HG03095 (cell line): Measurements from ENCODE around the gene POSTN.

Source experiments
- ATAC-seq: cut with Tn5 transposase; IDR thresholded peaks from one replicate; pipeline ENCODE4 v1.9.1; 2021; ENCODE audit warnings: moderate library complexity; ENCODE audit not compliant: unreplicated experiment

POSTN gene

GRCh38 chr13:37598597-37598996 is at the start of gene POSTN:
Gene POSTN (minus strand): TSS chr13:37598768. CDS start chr13:37598726, 42 bp downstream.
- ATAC-seq = no peak

GRCh38 chr13:37647031-37647650 is 48.6 kb upstream of the POSTN start:
- no peak for ATAC-seq

GRCh38 chr13:37646531-37646930 is 48.0 kb upstream of the POSTN start:
- ATAC-seq = no peak

GRCh38 chr13:37645181-37645740 is 46.7 kb upstream of the POSTN start:
- no peak for ATAC-seq

GRCh38 chr13:37641391-37641790 is 42.8 kb upstream of the POSTN start:
- ATAC-seq = no peak

- ATAC-seq = no peak
Observed at GRCh38 chr13:37640499-37640898, 41.9 kb upstream of the POSTN start.

- ATAC-seq = no peak
Observed at GRCh38 chr13:37636701-37637100, 38.1 kb upstream of the POSTN start.

GRCh38 chr13:37632294-37632693 is 33.7 kb upstream of the POSTN start:
- no peak for ATAC-seq

- no peak for ATAC-seq
Observed at GRCh38 chr13:37627428-37627827, 28.9 kb upstream of the POSTN start.

- ATAC-seq = no peak
Observed at GRCh38 chr13:37621811-37622361, 23.3 kb upstream of the POSTN start.

- ATAC-seq = no peak
Observed at GRCh38 chr13:37618554-37618953, 20.0 kb upstream of the POSTN start.

GRCh38 chr13:37617173-37617572 is 18.6 kb upstream of the POSTN start:
- ATAC-seq = no peak

GRCh38 chr13:37616131-37616530 is 17.6 kb upstream of the POSTN start:
- no peak for ATAC-seq

- no peak for ATAC-seq
Observed at GRCh38 chr13:37615276-37615675, 16.7 kb upstream of the POSTN start.

- no peak for ATAC-seq
Observed at GRCh38 chr13:37613638-37614037, 15.1 kb upstream of the POSTN start.

- no peak for ATAC-seq
Observed at GRCh38 chr13:37613236-37613635, 14.7 kb upstream of the POSTN start.

- no peak for ATAC-seq
Observed at GRCh38 chr13:37608750-37609339, 10.3 kb upstream of the POSTN start.

GRCh38 chr13:37602733-37603381 is 4.3 kb upstream of the POSTN start:
- no peak for ATAC-seq

- ATAC-seq = no peak
Observed at GRCh38 chr13:37601648-37602440, 3.3 kb upstream of the POSTN start.

- no peak for ATAC-seq
Observed at GRCh38 chr13:37599519-37599918, 951 bp upstream of the POSTN start.

- no peak for ATAC-seq
Observed at GRCh38 chr13:37597477-37598025, 1.0 kb downstream of the POSTN start.
